Bronchial epithelial cell (primary cell): ENCODE measurements around the gene CDON. TPM values are rescaled to one million over a fixed set of nuclear protein-coding genes. Genes with fewer than 3 reads are reported as not detected.

Experiments used
- DNase-seq: peaks from one replicate; pipeline ENCODE4 v3.0.0-alpha.2; 2010; ENCODE audit warnings: low read depth
- FAIRE-seq: peaks from 2 replicates; lab custom pipeline; 2011; peaks lifted over from hg19 to GRCh38; lab: Jason Lieb, UNC
- H3K27me3 ChIP-seq: 2 replicates; pipeline ENCODE4 v1.5.1; 2011; ENCODE audit warnings: low read length; ENCODE audit not compliant: control insufficient read depth, insufficient read depth
- H3K36me3 ChIP-seq: 2 replicates; pipeline ENCODE4 v1.5.1; 2011; ENCODE audit warnings: low read length; ENCODE audit not compliant: control insufficient read depth, insufficient read depth
- H3K4me3 ChIP-seq: 2 replicates; pipeline ENCODE4 v1.5.1; 2011; ENCODE audit warnings: mild to moderate bottlenecking, low read depth, low read length, control low read depth
- total RNA-seq: library from RNA; depleted of rRNA; stranded (reverse); fragments of >200 nt; gene quantifications from 2 replicates; pipeline ENCODE4 v1.2.1, GENCODE V29; 2014
- TF ChIP-seq, protein P1 (sequence below): IDR thresholded peaks from 2 replicates; pipeline ENCODE4 v1.5.1; 2011; ENCODE audit warnings: mild to moderate bottlenecking, moderate library complexity, low read length, control low read depth, inconsistent platforms; ENCODE audit not compliant: insufficient read depth, severe bottlenecking

CDON gene
- total RNA-seq, 1 donor from 2014 or later: 2.9 TPM

DNA sequence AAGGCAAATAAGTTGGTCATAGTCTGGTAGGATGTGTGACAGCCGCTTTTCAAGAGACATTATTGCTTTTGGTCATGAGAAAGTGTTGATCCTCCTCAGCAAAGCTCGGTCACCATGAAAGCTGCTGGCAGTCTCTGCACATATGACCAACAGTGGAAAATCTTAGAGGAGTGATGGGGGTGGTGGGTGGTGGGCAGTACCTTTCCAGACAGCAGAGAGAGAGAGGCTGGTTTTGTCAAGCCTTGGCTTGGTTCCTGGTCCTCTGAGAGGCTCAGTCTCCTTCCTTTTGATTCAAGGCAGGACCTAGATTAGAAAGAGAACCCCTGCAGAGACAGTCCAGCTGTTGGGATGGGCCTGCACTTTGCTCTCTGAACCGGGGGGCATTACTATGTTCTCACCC is 136.9 kb downstream of the CDON start:
- Histone ChIP-seq H3K36me3 (no peaks in the 10 kb centered on the region), H3K27me3 (no peaks in the 10 kb centered on the region), H3K4me3 (no peak overlapping the region)
- DNase-seq: no peak
- FAIRE-seq: no peak
- TF ChIP-seq, protein P1, sequence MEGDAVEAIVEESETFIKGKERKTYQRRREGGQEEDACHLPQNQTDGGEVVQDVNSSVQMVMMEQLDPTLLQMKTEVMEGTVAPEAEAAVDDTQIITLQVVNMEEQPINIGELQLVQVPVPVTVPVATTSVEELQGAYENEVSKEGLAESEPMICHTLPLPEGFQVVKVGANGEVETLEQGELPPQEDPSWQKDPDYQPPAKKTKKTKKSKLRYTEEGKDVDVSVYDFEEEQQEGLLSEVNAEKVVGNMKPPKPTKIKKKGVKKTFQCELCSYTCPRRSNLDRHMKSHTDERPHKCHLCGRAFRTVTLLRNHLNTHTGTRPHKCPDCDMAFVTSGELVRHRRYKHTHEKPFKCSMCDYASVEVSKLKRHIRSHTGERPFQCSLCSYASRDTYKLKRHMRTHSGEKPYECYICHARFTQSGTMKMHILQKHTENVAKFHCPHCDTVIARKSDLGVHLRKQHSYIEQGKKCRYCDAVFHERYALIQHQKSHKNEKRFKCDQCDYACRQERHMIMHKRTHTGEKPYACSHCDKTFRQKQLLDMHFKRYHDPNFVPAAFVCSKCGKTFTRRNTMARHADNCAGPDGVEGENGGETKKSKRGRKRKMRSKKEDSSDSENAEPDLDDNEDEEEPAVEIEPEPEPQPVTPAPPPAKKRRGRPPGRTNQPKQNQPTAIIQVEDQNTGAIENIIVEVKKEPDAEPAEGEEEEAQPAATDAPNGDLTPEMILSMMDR: no peak

DNA sequence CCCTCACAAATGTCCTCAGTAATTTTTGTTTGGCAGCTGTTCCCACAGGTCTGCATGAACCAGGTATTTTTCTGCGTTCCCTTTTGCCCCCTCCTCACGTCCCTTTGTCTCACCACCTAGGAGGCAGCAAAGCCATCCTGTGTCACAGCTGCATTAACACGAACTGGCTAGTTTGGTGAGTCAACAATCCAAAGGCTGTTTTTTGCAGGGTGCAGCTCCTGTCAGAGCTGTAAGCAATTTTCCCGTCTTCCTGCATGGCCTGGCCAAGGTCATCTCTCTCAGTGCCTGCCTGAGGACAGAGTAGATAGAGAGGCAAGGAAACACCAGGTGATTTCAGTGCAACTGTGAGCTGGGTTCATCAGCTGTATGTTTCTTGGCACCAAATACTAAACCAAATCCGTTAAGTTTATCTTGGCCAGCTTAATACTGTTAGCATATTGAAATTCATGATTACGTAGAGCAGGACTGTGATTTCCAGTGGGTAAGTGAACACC is 137.4 kb downstream of the CDON start:
- Histone ChIP-seq H3K27me3 (no peaks in the 10 kb centered on the region), H3K36me3 (no peaks in the 10 kb centered on the region), H3K4me3 (no peak overlapping the region)
- DNase-seq: peak; percentile 9
- no peak for FAIRE-seq
- TF ChIP-seq, protein P1: no peak

DNA sequence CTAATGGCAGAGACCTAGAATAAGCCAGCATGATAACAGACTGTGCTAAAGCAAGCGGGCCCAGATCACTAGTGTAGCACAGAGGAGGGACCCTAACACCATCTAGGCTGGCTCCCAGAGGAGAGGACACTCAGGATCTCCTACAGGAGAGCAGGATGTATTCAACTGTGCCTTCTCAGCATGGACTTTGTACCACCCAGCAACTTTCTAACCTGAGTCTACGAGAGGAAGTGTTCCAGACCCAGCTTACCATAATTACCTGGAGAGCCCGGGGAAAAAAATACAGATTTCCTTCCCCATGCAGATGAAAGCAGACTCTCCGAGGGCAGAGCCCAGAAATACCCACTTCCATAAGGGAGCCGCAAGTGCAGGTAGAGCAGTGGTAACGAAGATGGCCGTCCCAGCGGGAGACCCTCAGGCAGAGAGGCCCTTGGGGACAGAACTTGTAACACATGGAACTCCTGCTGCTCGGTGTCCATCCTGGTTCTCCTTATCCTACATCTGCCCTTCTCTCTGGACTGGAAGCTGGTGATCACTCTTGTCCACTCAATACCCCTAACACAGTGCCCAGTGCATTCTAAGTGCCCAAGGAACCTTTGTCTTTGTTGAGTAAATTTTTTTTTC is 138.2 kb downstream of the CDON start:
- Histone ChIP-seq H3K36me3 (no peaks in the 10 kb centered on the region), H3K4me3 (no peak overlapping the region), H3K27me3 (no peaks in the 10 kb centered on the region)
- FAIRE-seq (no peak), DNase-seq (no peak)
- TF ChIP-seq, protein P1: no peak

DNA sequence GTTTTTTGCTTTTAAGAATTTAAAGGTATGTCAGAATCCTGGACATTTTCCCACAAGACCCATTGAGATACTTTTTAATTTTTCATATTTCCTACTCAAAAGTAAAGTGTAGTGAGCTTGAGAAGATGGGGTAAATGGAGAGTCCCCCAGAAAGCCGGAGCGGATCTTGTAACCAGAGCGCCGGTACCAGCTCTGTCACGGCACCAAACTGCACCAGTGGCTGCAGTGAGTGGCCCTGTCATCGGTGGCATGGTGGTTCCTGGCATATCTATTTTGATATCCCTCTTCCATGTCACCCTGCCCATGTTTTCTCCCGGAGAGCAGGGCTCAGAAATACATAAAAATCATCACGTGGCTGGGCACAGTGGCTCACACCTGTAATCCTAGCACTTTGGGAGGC is 139.0 kb downstream of the CDON start:
- Histone ChIP-seq H3K4me3 (no peak overlapping the region), H3K36me3 (no peaks in the 10 kb centered on the region), H3K27me3 (no peaks in the 10 kb centered on the region)
- TF ChIP-seq, protein P1: no peak
- FAIRE-seq (no peak), DNase-seq (no peak)

DNA sequence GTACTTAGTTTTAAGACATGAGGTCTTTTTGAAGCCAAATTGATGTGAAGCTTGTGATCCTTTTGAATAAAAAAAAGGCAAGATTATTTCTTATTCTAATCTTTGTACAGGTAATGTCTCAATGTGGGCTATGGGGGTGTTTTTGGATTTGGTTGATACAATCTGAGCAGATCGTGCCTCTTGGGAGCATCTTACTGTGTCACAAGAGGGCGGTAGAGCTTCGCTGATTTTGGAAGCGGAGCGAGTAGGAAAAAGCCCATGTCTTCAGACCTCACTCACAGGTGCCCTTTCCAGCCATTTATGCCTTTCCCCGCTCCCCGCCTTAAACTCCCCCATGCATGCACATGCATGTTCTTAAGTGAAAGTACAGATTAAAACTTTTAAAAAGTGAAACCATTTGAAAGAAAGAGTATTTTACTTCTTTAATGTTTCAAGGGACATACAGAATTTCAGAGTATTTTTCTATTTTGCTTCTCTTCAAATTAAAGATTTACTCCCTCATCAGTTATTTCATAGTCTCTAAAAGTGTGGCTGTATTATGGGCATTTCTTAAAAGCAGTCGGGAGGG is 139.6 kb downstream of the CDON start:
- FAIRE-seq: no peak
- Histone ChIP-seq H3K27me3 (no peaks in the 10 kb centered on the region), H3K36me3 (no peaks in the 10 kb centered on the region), H3K4me3 (no peak overlapping the region)
- DNase-seq: peak; percentile 67
- TF ChIP-seq, protein P1: peak; percentile 87

DNA sequence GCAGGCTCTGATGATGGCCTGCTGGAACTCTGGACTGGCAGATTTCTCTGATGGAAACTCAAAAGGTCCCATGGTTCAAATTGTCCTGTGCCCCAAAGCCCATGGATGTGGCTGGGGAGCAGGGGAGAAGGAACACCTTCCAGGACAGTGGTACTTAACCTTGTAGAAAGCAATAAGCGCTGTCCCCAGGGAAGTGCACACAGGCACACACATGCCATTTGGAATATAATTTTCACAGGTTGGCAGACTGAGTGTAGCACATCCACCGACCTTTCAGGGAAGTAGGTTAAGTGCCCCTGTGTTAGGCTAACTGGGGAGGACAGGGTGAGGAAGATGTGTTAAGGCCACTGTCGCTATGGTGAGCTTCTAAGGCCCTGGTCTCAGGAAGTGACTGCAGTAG is 140.5 kb downstream of the CDON start:
- TF ChIP-seq, protein P1: no peak
- no peaks in the 10 kb centered on the region for H3K36me3 ChIP-seq
- H3K27me3 ChIP-seq: no peaks in the 10 kb centered on the region
- H3K4me3 ChIP-seq: no peak overlapping the region
- DNase-seq (no peak), FAIRE-seq (no peak)
